Stimulated activated naive CD8-positive, alpha-beta T cell treated with anti-CD3 and anti-CD28 coated beads, Interleukin-15, amount 100 ng/mL, for 72 hours (primary cell): ENCODE data around the gene SCAMP5.

Source experiments
- ATAC-seq: fragments of 150-1000 bp; cut with Tn5 transposase; 2 replicates; pipeline ENCODE4 v1.10.0; 2021; ENCODE audit warnings: mild to moderate bottlenecking, moderate library complexity
- DNase-seq, 2 donors: peaks; one replicate each; pipeline ENCODE4 v3.0.0; 2021 to 2022
- H3K27ac Mint-ChIP-seq, 2 donors: one replicate each; pipeline ENCODE4 v1.8.0; 2022; ENCODE audit warnings: mild to moderate bottlenecking in 2 of 2, mixed read lengths in 2 of 2, moderate library complexity in 2 of 2
- H3K27me3 Mint-ChIP-seq: one replicate; pipeline ENCODE4 v1.8.0; 2022; ENCODE audit warnings: mixed read lengths
- H3K4me1 Mint-ChIP-seq: one replicate; pipeline ENCODE4 v1.8.0; 2022; ENCODE audit warnings: mild to moderate bottlenecking, mixed read lengths
- H3K4me3 Mint-ChIP-seq, 2 donors: one replicate each; pipeline ENCODE4 v1.8.0; 2022; ENCODE audit warnings: mild to moderate bottlenecking in 2 of 2, mixed read lengths in 2 of 2, moderate library complexity in 1 of 2
- H3K9me3 Mint-ChIP-seq, 2 donors: one replicate each; pipeline ENCODE4 v1.8.0; 2022; ENCODE audit warnings: mixed read lengths in 2 of 2

Gene SCAMP5

DNA sequence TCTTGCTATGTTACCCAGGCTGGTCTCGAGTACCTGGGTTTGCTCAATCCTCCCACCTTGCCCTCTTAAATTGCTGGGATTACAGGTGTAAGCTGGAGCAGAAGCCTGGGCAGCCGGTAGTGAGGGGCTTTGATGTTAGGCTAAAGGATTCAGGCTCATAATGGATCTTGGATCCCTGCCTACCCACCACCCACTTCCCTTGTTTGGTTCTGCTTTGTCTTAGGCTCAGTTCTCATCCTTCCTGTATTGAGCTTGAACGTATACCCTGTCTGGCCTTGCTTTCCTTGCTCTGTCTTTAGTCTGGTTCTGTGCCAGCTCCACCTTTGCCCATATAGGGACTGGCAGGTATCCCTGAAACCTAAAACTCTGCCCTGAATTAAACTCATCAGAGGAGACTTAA, 29.7 kb downstream of the SCAMP5 start:
- DNase-seq (no peak), ATAC-seq (no peak)
- Mint-ChIP-seq H3K4me3 (peak overlapping the region; percentile 94 to 97), H3K27me3 (no peaks in the 10 kb centered on the region), H3K4me1 (peaks cover 53% of the 10 kb centered on the region), H3K27ac (peak overlapping the region; percentile 60 to 99), H3K9me3 (no peaks in the 10 kb centered on the region)

DNA sequence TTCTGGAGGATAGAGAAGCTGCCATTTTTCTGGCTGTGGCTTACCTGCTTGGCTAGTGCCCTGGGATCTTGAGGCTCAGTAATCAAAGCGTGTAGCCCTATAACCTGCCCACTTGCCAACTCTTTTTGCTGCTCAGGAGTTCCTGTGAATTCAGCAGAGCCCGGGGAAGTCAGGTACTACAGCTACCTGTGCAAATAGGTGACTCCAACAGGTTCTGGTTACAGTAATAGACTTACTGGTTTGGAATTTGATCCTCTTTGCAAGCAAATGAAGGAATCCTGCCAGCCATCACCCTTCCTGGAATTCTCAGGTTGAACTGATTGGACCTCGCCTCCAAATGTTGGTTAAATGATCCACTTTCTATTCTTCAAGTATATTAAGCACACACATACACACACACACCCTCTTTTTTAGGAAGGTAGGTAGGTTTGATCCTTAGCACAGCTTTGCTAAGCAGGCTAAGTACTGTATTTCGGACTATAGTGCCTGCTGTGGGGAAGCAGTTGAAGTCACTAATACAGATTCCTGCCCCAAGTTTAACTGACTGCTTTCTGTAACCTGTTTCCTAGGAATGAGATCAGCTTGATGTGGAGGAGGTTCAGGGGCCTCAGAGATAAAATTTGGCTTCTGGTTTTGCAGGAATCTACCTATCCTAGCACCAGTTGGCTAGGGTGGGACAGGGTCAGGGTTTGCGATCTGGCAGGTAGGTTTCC, 30.3 kb downstream of the SCAMP5 start:
- Mint-ChIP-seq H3K9me3 (no peaks in the 10 kb centered on the region), H3K4me3 (no peak overlapping the region), H3K27ac (no peak overlapping the region), H3K4me1 (peaks cover 53% of the 10 kb centered on the region), H3K27me3 (no peaks in the 10 kb centered on the region)
- no peak for DNase-seq
- no peak for ATAC-seq

GRCh38 chr15:75027551-75027950, 32.2 kb downstream of the SCAMP5 start:
- DNase-seq (no peak), ATAC-seq (no peak)
- Mint-ChIP-seq H3K9me3 (no peaks in the 10 kb centered on the region), H3K27me3 (no peaks in the 10 kb centered on the region), H3K27ac (no peak overlapping the region), H3K4me3 (no peak overlapping the region), H3K4me1 (peaks cover 67% of the 10 kb centered on the region)

DNA sequence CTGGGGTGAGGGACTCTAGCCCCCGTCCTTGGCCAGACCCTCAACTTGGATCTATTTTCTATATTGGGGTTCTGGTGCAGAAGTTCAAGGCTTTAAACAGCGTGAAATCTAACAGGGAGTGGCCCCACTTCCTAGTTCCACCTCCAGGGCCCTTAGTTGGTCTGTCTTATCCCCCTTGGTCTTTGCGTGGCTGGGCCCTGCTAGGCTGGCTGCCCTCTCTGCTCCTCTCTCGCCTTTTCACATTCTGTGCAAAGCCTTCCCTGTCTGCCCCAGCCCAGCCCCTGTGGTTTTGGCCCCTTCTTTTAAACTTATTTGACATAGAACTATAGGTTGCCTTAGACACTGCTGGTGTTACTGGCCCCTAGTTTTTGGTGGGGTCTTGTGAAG, 33.6 kb downstream of the SCAMP5 start:
- Mint-ChIP-seq H3K27me3 (no peaks in the 10 kb centered on the region), H3K4me3 (no peak overlapping the region), H3K9me3 (no peaks in the 10 kb centered on the region), H3K4me1 (peaks cover 68% of the 10 kb centered on the region), H3K27ac (peak overlapping the region in 1 of 2 donors; percentile 49)
- DNase-seq (no peak), ATAC-seq (peak; percentile 29)

- Mint-ChIP-seq H3K27ac (peak overlapping the region; percentile 45 to 49), H3K4me3 (no peak overlapping the region)
- peak; percentile 83 for DNase-seq
These were observed 34.1 kb downstream of the SCAMP5 start for GRCh38 chr15:75029378-75030022.

GRCh38 chr15:75030023-75030413, 34.7 kb downstream of the SCAMP5 start:
- Mint-ChIP-seq H3K27ac (no peak overlapping the region), H3K9me3 (no peaks in the 10 kb centered on the region), H3K4me1 (peaks cover 59% of the 10 kb centered on the region), H3K4me3 (no peak overlapping the region), H3K27me3 (no peaks in the 10 kb centered on the region)
- ATAC-seq (no peak), DNase-seq (no peak)

More at GRCh38 chr15:75029378-75030022, 34.1 kb downstream of the SCAMP5 start:
- Mint-ChIP-seq H3K27me3 (no peaks in the 10 kb centered on the region), H3K9me3 (no peaks in the 10 kb centered on the region), H3K4me1 (peaks cover 64% of the 10 kb centered on the region)
- peak; percentile 89 for ATAC-seq

DNA sequence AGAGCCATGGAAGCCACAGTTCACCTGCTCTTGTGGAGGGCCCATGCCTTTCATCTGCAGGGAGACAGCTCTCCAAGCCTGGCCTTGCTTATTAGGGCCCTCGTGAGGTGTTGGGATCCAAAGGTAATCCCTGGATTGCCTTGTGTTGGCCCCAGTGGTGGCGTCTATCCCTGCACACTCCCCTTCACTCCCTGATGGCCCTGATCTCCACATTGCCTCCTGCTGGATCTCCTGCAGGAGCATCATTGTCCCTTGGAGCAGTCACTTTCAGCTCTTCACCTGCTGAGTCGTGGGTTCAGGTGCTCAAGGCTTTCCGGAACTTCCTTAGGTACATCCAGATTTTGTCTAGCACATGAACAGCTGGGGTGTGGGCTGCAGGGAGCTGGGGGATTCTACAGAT, 35.1 kb downstream of the SCAMP5 start:
- Mint-ChIP-seq H3K4me3 (no peak overlapping the region), H3K27ac (peak overlapping the region in 1 of 2 donors; percentile 27), H3K9me3 (no peaks in the 10 kb centered on the region), H3K4me1 (peaks cover 55% of the 10 kb centered on the region), H3K27me3 (no peaks in the 10 kb centered on the region)
- ATAC-seq (no peak), DNase-seq (no peak)

DNA sequence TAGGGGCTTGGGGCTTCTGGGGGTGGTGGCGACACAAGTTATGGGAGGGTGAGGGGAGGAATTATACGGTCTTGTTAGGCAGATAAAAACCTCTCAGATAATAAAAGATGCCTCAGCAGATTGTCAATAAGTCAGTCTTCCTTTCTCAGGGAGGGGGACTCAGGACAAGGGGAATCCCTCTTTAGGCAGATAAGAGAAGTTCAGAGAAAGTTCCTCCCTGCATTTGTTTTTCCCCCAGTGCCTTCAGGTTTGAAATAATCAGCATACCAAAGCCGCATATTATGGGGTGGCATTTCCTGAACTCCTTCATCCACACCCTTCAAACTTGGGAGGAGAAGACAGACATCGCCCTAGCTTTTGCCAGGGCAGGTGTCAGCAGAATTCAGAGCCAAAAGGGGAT, 36.5 kb downstream of the SCAMP5 start:
- no peak for ATAC-seq
- no peak overlapping the region for H3K4me3 Mint-ChIP-seq
- H3K27me3 Mint-ChIP-seq = no peaks in the 10 kb centered on the region
- DNase-seq = no peak
- no peaks in the 10 kb centered on the region for H3K9me3 Mint-ChIP-seq
- H3K27ac Mint-ChIP-seq = no peak overlapping the region
- peaks cover 55% of the 10 kb centered on the region for H3K4me1 Mint-ChIP-seq

- Mint-ChIP-seq H3K9me3 (no peaks in the 10 kb centered on the region), H3K27ac (no peak overlapping the region), H3K4me1 (peaks cover 59% of the 10 kb centered on the region), H3K27me3 (no peaks in the 10 kb centered on the region), H3K4me3 (no peak overlapping the region)
- DNase-seq (no peak), ATAC-seq (no peak)
These were observed 37.0 kb downstream of the SCAMP5 start for GRCh38 chr15:75032395-75032794.

DNA sequence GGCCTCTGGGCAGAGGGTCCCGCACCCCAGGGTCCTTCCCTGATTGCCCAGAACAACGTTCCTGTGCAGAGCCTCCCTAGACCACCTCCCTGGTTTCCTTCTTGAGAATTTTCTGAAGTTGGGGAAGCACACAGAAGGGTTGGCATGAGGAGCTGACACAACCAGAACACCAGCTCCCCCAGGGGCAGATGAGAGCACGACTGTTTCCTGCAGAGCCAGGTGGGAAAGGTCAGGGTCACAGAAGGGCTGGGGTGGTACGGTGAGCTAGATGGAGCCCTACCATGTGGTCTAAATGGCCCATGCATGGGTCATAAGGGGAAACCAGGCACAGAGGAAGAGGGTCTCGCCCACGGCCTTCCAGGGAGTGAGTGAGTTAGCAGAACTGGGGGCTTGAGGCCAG, 38.4 kb downstream of the SCAMP5 start:
- Mint-ChIP-seq H3K27ac (no peak overlapping the region), H3K4me3 (no peak overlapping the region), H3K4me1 (peaks cover 59% of the 10 kb centered on the region), H3K27me3 (no peaks in the 10 kb centered on the region), H3K9me3 (no peaks in the 10 kb centered on the region)
- DNase-seq = no peak
- ATAC-seq = no peak

GRCh38 chr15:75034615-75035014, 39.3 kb downstream of the SCAMP5 start:
- Mint-ChIP-seq H3K9me3 (no peaks in the 10 kb centered on the region), H3K4me1 (peaks cover 59% of the 10 kb centered on the region), H3K4me3 (no peak overlapping the region), H3K27ac (no peak overlapping the region), H3K27me3 (no peaks in the 10 kb centered on the region)
- DNase-seq (no peak), ATAC-seq (no peak)

DNA sequence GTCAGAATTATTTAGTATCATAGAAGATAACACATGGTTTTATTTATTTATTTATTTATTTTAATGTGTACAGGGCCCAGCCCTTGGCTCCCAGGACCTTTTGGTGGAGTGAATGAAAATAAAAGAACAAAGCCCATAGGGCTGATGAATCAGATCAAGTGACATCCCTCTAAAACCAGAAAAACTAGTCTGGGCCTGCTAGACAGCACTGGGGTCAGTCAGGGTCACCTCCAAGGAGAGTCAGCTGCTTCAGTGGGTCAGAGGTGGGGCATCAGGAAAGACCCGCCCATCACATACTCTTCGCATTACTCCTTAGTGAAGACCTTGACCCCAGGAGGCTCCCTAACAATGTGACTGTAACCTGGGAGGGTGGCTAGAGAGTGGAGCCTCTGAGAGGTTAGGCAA, 40.9 kb downstream of the SCAMP5 start:
- Mint-ChIP-seq H3K4me1 (peaks cover 58% of the 10 kb centered on the region), H3K4me3 (no peak overlapping the region), H3K27me3 (no peaks in the 10 kb centered on the region), H3K27ac (peak overlapping the region in 1 of 2 donors; percentile 13), H3K9me3 (no peaks in the 10 kb centered on the region)
- no peak for DNase-seq
- no peak for ATAC-seq

DNA sequence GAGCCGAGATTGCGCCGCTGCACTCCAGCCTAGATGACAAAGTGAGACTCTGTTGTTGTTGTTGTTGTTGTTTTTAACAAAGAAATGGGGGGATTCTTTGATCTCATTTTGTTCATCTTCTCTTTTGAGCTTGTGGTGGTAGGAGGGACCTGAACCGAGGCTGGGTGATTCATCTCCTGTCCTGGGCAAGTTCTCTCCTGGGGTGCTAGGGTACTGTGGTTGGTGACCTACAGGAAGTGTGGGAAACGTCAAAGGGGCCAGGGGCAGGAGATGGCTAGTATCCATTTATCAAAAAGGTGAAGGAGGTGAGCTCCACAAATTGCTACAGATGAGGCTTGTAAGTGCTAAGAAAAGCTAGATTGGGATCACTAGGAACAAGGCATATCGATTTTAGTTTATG, 42.3 kb downstream of the SCAMP5 start:
- Mint-ChIP-seq H3K9me3 (no peaks in the 10 kb centered on the region), H3K4me1 (peaks cover 57% of the 10 kb centered on the region), H3K27ac (peak overlapping the region in 1 of 2 donors; percentile 69), H3K4me3 (peak overlapping the region in 1 of 2 donors; percentile 63), H3K27me3 (no peaks in the 10 kb centered on the region)
- ATAC-seq (peak; percentile 88), DNase-seq (peak in 1 of 2 donors; percentile 28)

DNA sequence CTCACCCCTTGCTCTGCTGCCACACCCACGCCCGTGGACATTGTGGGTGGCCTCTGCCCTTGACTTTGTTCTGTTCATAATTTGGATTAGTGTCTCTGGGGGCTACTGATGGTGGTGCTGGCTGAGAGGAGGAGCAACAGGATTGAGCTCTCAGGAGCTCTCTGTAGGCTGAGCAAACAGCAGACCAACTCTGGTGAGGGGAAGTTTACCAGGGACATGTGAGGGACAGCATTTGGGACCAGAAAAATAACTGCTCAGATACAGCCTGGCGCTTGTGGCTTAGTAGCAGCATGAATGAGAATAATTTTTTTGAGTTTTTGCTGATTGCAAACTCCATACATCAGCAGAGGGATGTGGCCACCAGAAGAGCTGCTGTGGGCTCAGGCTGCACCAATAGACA, 42.9 kb downstream of the SCAMP5 start:
- no peaks in the 10 kb centered on the region for H3K27me3 Mint-ChIP-seq
- H3K9me3 Mint-ChIP-seq = no peaks in the 10 kb centered on the region
- peaks cover 60% of the 10 kb centered on the region for H3K4me1 Mint-ChIP-seq
- H3K27ac Mint-ChIP-seq = peak overlapping the region in 1 of 2 donors; percentile 41
- ATAC-seq = no peak
- no peak for DNase-seq
- H3K4me3 Mint-ChIP-seq = peak overlapping the region in 1 of 2 donors; percentile 6

DNA sequence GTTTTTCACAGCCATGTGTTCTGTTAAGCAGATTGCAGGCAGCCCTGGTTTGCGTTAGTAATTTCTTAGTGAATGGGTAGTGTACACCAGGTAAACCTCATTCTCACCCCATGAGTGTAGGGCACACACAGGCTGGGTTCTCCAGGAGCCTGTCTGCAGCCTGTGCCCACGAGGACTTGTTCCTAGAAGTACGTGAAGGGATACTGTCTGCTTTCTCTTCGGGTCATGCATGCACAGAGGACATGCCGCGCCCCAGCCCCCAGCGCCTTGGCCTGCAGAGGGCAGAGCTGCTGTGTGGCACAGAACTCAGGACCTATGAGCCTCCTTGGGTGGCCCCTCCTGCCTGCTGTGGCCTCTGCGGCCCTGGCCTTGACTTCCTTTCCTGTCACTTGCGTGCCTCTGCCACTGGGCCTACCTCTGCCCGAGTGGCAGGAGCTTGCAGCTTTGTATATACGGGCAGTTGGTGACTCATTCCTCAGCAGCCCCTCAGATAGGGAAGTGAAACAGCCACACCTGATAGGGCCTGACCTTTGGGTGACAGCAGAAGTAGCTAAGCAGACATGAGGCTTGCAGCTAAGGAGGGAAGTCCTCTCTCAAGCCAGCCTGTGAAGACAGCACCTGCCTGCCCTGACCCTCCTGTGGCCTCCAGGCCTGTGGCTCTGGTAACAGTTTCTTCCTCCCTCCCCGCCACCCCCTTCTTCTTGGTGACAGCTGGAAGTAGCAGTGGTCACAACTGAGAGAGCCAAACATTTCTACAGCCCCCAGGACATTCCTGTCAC, 47.6 kb downstream of the SCAMP5 start:
- H3K9me3 Mint-ChIP-seq = no peaks in the 10 kb centered on the region
- H3K27me3 Mint-ChIP-seq = no peaks in the 10 kb centered on the region
- peaks cover 81% of the 10 kb centered on the region for H3K4me1 Mint-ChIP-seq
- ATAC-seq (peak; percentile 92), DNase-seq (peak; percentile 78 to 91)
- H3K4me3 Mint-ChIP-seq = peak overlapping the region; percentile 1 to 58
- H3K27ac Mint-ChIP-seq = peak overlapping the region in 1 of 2 donors; percentile 55
